ENCODE measurements around the gene OR13C8.

Gene OR13C8

DNA sequence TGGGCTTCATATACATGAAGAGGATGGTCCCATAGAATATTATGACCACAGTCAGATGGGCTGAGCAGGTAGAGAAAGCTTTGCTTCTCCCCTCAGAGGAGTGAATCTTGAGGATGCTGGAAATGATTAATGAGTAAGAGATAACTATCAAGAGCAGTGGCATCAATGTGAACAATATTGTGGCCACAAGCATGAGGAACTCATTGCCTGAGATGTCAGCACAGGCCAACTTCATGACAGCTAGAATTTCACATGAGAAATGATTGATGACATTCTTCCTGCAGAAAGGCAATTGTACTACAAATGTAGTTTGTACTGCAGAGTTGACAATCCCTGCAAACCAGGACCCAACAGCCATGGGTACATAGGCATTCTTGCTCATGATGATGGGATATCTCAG is 48.5 kb downstream of the OR13C8 start:
- DNase-seq = no peak

DNA sequence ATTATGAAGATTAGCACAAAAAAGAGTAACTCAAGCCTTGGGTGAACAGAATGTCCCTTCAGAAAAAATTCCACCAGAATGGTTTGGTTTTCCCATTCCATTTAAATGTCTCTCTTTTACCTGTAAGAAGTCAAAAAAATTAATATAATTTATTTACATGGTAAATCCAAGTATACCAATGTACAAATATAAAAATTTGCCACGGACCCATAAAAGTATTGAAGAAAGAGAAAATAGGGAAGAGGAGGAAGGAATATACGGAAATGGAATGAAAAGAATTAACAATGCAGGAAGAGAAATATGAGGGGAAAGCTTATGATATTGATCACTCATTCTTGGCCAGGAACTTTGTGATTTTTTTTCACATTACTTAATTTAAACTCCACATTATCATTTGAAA is 49.1 kb downstream of the OR13C8 start, which contains the start of gene OR13C9:
Gene OR13C9, minus strand, starts transcription at position 101 of the 400 bp plus-strand sequence. Its CDS starts 0 bp downstream, at position 101.
- DNase-seq = no peak
